H54 (cell line): ENCODE data around the gene FGFR3.

Experiments
- DNase-seq: peaks from one replicate; pipeline ENCODE4 v3.0.0; 2011; ENCODE audit warnings: low spot score, mixed read lengths; ENCODE audit not compliant: insufficient read length
- FAIRE-seq: peaks from 3 replicates; lab custom pipeline; 2011; peaks lifted over from hg19 to GRCh38; lab: Jason Lieb, UNC
- POLR2A ChIP-seq: IDR thresholded peaks from 2 replicates; pipeline ENCODE4 v1.6.1; 2011; ENCODE audit warnings: low read depth, mild to moderate bottlenecking, low read length

FGFR3 gene

DNA sequence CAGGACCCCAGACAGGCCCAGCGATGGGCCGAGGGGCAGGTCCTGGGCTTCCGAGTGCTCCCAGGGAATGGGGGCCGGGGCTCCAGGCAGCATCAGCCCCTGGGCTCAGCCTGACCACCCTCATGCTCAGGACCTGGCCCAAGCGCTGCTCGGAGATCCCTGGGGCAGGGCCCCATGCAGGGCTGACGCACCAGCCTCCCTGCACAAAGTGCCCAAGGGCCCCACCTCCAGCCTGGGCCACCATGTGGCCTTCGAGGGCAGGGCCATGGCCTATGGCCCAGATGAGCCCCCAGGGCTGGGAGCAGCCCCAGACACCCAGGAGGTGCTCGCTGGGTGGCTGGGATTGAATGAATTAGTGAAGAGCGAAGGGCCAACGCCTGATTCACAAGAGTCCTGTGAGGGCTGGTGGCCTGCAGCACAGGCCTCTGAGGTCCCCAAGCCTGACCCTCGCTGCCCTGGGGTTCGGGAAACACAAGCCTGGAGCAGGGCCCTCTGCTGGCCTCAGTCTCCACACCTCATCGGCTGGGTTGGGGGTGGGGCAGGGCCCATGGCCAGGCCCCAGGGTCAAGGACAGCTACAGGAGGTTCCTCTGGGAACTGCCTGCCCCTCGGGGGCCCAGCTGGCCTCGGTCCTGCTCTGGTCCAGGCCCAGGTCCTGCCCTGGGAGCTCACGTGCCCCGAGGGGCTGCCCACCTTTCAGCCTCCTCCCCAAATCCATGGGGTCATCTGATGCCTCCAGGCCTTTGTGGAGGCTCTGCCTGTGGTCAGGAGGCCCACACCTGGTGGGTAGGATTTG, 13.3 kb upstream of the FGFR3 start:
- no peak for FAIRE-seq
- DNase-seq, result no peak
- TF ChIP-seq POLR2A, result no peak

DNA sequence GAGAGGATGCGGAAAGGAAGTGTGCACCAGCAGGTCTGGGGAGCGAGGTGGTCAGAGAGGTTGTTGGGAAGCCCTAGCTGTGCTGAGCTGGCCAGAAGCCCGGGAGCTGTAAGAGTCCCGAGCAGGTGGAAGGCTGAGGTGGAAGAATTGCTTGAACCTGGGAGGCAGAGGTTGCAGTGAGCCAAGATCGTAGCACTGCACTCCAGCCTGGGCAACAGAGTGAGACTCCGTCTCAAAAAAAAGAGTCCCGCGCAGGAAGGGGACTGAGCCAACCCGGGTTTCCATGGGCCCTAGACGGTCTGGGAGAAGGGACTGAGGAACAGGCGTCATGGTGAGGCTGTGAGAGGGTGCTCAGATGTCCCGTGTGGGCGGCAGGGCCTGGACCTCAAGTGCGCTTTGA, 12.7 kb upstream of the FGFR3 start:
- no peak for FAIRE-seq

DNA sequence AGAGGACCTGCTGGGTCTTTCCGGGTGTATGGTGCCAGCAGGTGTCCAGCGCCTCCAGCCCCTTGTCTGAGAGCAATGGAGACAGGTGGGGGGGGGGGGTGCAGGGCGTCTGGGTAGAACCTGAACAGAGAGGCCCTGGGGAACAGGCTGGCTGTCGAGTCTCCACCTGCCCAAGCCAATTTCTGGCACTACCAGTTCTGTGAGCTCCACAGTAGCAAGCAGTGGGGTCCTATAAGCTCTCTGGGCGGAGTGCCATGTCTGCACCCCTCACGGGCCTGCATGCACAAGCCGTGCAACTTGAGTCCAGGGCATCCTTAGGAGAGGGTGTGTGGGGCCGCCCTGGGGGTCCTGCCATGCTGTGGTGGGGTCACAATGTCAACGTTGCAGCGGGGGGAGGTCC, 10.1 kb upstream of the FGFR3 start:
- FAIRE-seq (no peak), DNase-seq (no peak)
- TF ChIP-seq POLR2A, result no peak

More for the DNA sequence above, 12.7 kb upstream of the FGFR3 start:
- no peak for DNase-seq
- TF ChIP-seq POLR2A, result no peak

DNA sequence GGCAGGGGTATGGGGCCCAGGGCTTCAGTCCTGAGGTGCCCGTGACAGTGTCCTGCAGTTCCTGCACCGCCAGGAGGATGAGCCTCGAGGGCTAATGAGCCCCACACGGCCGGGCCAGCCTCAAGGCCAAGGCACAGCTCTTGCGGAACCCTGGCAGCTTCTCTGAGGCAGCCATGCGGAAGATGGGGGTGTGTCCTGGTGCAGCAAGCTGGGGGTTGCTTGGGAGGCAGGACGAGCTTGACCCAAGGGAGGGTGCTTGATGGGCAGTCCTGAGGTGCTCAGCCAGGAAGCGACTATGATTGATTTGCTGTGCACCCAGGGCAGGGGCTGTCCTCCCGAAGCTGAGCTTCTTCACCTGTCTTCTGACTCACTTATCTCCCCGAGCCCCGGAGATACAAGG, 9.1 kb upstream of the FGFR3 start:
- DNase-seq (no peak), FAIRE-seq (no peak)
- TF ChIP-seq POLR2A, result no peak

DNA sequence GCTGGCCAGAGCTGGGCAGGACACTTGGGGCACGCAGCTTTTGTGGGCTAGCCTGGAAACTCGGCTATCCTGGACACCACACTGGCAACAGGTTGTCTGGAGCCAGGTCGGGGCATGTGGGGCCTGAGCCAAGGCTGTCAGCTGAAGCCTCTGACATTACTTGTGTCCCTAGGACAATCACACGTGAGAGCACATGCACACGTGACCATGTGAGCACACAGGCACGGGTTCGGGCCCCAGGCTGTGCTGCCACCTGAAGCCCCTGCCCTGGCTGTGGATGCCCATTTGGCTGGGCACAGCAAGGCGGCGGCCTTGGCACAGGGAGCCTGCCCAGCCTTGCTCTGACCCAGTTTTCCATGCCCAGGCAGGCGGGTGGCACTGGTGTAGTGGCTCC, 8.7 kb upstream of the FGFR3 start:
- no peak for DNase-seq
- FAIRE-seq, result no peak
- TF ChIP-seq POLR2A, result no peak

DNA sequence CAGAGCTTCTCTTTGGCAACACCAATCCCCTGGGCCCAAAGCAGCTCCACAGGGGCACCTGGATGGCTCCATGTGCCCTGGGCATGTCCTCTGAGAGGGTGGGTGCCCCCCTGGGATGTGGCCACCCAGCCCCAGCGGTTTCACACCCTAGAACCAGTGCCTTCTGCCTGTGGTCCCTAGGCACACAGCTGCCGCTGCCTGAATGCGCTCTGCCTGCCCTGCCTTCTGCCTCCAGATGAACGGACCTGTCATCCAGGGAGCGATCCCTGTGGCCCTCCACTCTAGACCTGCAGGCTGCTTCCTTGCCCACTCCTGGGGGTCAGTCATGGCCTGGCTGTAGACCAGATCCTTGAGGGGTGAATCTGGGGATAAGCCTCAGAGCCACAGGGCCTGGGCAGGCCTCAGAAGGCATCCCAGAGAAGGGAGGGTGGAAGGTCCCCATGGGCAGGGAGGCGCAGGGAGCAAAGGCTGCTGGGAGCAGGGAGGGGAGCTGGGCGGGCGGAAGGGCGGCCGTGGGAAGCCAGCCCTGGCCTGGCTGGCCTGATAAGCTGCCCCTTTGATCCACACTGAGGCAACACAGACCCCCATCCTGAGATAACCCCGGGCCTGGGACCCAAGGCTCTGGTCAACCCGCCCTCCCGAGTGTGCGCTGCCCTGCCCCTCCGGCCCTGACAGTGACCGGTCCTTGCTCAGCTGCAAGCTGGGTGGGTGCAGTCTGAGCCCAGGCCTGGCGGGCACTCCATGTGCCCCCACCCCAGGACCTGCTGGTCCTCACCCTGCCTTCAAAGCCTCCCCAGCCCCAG, 8.1 kb upstream of the FGFR3 start:
- FAIRE-seq (no peak), DNase-seq (no peak)
- no peak for TF ChIP-seq POLR2A

DNA sequence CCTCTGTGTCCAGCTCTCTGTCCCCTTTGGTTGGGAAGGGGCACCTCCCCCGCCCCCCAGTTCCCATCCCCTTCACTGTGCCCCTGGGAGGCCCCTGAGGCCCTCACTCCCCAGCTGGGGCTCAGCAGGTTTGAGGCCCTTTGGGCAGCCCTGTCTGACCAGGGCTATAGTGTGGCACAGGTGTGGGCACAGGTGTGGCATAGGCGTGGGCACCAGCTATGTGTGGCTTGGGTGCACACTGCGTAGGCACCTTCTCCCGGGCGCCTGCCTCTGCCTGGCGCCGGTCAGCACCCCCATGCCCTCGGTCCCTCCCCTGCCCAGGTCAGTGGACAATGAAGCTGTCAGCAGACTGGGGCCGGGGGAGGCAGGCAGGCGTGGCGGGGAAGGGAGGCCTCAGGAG, 7.5 kb upstream of the FGFR3 start:
- TF ChIP-seq POLR2A, result no peak
- DNase-seq, result no peak
- FAIRE-seq, result no peak

DNA sequence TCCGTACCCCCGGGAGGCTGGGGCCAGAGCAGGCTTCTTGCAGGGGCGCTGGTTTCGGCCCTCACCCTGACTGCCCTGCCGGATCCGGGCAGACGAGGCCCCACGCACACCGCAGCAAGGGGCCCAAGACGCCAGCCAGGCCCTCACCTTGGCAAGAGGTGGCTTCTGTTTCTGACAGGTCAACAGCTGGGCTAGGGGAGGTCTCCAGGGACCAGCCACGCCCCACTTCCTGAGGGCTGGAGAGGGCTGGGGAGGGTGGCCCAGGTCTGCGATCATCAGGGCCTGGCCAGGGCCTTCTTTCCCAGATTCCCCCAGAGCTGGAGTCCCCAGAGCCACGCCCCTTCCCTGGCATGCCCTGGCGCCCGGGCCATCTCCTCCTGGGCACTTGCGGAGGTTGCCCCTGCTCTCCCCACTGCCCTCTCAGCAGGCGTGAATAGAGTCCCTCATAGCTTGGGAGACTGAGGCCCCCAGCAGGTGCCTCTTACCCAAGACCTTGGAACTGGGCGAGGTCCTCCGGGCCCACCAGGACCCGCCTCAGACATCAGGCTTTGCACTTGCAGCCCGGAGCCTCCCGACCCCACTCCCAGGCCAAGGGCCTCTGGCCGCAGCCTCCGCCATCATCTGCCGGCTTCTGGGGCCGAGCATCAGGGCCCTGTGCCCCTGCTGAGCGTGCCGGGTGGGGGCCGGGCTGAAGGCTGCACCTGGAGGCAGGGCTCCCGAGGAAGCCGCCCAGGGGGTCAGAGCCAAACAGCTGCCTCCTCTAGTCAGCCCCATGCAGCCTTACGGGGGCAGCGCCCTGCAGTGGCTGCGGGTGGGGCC, 6.3 kb upstream of the FGFR3 start:
- TF ChIP-seq POLR2A, result no peak
- DNase-seq (no peak), FAIRE-seq (no peak)

DNA sequence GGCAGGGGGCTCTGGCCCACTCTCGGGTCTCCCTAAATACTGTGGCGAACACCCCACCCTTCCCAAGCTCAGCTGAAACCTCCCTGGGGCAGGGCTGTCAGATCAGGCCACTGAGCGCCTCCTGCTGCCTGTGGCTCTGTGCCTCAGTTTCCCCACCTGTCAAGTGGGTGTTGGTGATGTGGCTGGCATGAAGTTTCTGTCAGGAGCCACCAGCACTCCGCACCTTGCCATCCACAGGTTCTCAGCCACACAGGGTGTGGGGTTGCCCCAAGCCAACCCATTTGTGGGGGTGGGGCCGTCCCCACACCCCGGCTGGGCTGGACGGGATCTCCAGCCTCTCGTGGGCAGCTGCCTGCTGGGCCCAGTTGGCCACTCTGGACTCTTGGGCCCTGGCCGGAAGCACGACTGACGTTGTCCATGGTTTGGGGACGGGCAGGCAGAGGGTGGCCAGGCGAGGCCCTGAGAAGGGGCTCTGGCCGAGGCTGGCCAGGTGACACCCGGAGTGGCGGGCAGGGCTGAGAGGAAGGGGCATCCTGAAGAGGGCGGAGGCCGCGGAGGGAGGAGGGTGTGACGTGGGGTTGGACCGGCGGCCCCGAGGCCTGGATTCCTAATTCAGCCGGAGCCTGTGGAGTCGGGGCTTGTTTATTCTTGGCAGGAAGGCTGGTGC, 5.5 kb upstream of the FGFR3 start:
- no peak for TF ChIP-seq POLR2A
- FAIRE-seq, result no peak

DNA sequence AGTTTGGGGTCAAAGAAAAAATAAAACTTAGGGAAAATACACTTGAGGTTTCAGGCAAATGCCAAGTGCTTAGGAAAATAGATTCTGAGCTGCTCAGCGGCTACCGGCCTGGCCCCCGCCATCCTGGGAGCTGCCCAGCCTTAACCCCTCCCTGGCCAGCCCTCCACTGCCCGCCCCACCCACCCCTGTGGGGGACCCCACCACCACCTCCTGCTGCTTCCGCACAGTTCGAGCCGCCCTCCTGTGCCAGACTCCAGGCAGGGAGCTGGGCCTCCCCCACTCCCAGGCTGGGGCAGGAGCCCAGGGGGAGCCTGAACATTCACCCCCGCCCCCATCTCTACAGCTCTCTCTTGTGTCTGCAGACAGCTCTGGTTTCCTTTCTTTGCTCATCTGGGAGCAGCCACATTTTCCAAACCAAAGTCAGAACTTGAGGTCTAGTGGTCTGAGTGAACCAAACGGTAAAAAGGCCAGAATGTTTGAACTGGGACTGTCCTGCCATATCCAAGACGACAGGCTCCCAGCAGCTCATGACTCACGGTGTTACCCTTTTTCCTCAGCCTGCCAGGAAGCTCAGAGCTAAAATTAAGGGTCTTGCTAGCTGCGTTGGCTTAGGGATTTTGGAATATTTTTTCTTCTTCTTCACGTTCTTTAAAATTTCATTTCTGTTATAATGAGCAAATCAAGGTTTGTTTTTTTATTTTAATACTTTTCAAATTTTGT, 4.7 kb upstream of the FGFR3 start:
- no peak for FAIRE-seq
- TF ChIP-seq POLR2A, result no peak
- no peak for DNase-seq

More for the DNA sequence above, 5.5 kb upstream of the FGFR3 start:
- no peak for DNase-seq

DNA sequence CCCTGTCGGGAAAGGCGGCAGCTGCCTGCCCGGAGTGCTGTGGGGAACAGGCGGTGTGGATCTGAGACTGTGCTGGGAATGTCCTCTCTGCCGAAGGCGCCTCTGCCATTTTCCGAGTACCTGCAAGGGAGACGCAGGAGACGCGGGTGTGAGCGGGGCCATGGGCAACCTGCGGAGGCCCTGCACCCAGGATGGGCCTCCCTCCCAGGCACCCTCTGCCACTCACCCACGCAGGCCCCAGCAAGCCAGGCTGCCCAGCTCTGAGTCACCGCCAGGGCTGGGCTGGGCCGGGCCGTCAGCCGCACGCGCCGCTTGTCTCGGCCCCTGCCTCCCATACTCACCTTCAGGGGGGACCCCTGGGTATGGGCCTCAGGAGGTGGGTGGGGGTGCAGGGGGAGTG, 3.5 kb upstream of the FGFR3 start:
- no peak for TF ChIP-seq POLR2A
- FAIRE-seq (no peak), DNase-seq (no peak)

DNA sequence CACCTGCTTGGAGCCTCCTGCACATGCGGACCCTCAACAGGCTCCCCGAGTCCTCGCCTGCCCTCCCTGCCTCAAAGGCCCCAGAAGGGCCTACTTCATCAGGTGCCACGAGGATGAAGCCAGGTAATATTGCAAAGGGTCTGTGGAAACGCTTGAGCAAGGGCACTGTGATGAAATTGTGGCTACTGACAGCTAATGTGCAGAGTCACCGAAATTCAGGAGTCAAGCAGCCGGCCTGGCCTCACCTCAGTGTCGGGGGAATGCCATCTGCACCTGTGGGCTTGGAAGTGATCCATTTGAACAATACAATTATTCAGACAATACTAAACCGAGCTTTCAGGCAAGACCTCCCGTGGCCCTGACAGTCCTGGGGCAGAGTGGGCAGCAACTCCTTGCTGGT, 3.1 kb upstream of the FGFR3 start:
- FAIRE-seq (no peak), DNase-seq (no peak)
- no peak for TF ChIP-seq POLR2A
